GM19023 (cell line): ENCODE measurements around the gene CR1L.
"Not testable (repeated sequence)": the region's sequence is repeated elsewhere in the genome, so short reads cannot be mapped to it uniquely, and the experiment has no call there.

ENCODE experiments used
- ATAC-seq: cut with Tn5 transposase; IDR thresholded peaks from one replicate; pipeline ENCODE4 v1.9.1; 2021; ENCODE audit warnings: mild to moderate bottlenecking, moderate library complexity; ENCODE audit not compliant: unreplicated experiment

CR1L gene

GRCh38 chr1:207645635-207646081 lies 725 bp downstream of the CR1L start:
- no peak for ATAC-seq

- ATAC-seq, result no peak
These were observed 1.2 kb downstream of the CR1L start for GRCh38 chr1:207646171-207646570.

GRCh38 chr1:207646944-207647579 lies 2.1 kb downstream of the CR1L start:
- ATAC-seq, result no peak

GRCh38 chr1:207647671-207648333 lies 2.9 kb downstream of the CR1L start:
- ATAC-seq, result no peak

DNA sequence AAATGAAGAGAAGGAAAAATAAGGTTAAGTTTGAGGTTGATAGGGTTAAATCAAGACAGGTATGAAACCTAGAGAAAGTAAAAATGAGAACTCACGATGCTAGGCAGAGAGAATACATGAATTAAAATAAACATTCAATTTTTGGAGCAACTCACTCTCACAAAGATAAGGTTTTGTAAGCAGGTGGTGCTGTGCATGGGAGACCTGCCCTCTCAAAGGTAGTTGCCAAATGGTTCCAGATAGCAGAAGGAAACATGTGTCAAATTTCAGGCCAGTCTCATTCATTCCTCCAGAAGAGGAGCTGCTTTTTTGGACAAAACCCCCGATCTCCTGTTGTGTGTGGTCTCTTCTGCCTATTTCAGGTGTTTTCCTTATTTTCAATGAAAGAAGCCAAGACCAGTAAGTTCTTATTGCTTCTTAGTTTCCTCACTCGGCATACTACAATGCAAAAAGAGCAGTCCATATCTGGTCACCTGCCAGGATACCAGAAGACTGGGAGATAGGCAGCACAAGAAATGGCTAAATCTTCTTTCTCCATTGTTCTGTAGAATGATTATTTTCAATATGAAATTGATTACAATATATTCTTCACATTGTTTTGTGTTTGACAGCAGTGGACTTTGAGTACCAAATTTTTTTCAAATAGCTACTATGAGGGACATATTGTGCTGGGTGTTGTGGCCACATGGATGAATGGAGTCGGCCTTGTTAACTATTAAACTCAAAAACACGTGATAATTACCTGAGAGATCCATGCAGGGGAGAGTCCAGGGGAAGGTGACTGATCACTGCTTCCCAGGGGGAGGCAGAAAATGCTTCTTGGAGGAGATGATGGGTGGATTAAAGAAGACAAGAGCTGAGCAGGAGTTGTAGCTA lies 3.6 kb downstream of the CR1L start:
- no peak for ATAC-seq

DNA sequence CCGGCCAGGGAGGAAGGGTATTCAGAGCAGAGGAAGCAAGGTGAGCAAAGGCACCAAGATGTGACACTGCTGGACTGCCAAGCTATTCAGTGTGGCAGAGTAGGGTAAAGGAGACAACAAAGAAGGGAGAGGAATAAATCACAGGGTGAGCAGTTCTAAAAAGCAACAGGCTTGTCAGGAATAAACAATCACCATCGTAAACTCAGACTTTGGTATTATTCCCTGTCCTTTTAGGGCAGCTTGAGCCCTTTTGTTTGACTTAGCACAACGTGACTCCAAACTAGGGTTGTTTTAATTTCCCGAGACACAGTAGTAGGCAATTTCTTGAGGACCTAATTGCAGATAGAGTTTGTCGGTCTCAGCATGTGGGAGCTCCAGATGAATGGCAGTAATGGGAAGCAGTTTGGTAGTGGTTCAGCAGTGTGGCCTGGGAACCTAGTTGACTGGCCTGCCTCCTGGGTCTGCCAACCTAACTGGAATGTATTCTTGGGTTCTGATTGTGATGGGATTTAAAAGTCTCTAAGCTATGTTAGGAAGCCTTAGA lies 4.3 kb downstream of the CR1L start:
- no peak for ATAC-seq

DNA sequence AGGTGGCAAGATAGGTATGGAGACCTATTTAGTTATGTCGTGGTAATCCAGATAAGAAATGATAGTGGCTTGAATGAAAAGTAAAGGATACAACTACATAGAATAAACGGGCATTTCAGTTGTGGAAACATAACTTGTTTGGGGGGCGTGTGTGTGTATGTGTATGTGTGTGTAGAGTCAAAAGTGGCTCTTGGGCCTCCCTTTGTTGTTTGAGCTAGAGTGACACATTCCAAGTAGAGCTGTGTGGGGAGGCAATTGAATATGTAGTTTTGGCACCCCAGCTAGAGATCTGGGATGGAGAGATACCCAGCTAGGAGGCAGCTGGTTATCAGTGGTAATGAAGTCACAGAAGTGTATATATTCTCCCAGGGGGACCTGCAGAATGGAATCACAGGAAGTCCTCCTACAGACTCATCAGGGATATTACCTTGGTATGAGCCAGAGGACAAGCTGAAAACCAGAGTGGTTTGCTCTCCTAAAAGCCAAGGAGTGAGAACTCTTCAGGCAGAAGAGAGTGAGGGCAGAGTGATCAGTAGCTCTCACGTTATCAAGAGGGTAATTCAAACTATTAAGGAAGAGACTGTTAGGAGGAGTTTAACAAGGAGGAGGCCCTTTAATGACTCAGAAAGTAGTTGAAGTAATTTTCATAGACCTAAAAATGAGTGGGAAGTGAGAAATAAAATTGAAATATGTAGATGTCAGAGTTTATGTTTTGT lies 5.1 kb downstream of the CR1L start:
- ATAC-seq, result no peak

GRCh38 chr1:207651583-207651982 lies 6.7 kb downstream of the CR1L start:
- ATAC-seq, result no peak

GRCh38 chr1:207654320-207654719 lies 9.4 kb downstream of the CR1L start:
- ATAC-seq, result no peak

- no peak for ATAC-seq
These were observed 13.5 kb downstream of the CR1L start for GRCh38 chr1:207658408-207658807.

DNA sequence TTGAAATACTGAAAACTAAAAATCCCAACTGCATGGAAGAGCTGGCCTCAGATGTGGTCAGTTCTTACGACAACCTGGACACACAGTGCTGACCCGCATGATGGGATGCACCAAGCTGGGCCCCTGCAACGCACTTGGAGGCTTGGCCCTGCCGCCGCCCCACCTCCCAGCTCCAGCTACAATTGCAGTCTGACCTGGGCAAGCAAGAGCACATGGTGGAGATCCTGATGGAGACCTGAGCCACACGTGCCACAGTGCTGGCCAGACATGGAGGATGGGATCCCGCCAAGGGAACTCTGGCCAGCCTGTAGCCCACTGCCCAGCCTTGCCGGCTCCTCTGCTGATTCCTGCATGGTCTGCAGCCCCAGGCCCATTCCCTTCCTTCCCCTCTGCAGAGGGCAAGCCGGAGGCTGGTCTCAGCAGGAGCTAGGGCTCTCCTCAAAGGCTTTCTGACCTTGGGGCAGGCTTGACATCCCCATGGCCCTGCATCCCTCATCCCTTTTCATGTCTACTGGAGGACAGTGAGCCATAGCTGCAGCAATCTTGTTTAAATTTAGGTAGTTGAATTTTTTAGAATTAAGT lies 14.1 kb downstream of the CR1L start:
- ATAC-seq, result no peak

DNA sequence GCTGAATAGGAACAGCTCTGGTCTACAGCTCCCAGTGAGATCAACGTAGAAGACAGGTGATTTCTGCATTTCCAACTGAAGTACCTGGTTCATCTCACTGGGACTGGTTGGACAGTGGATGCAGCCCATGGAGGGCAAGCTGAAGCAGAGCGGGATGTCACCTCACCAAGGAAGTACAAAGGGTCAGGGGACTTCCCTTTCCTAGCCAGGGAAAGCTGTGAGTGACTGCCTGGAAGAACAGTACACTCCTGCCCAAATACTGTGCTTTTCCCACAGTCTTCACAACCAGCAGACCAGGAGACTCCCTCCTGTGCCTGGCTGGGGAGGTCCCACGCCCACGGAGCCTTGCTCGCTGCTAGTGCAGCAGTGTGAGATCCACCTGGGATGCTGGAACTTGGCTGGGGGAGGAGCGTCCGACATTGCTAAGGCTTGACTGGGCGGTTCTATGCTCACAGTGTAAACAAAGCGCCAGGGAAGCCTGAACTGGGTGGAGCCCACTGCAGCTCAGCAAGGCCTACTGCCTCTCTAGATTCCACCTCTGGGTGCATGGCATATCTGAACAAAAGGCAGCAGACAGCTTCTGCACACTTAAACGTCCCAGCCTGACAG lies 14.7 kb downstream of the CR1L start:
- no peak for ATAC-seq

DNA sequence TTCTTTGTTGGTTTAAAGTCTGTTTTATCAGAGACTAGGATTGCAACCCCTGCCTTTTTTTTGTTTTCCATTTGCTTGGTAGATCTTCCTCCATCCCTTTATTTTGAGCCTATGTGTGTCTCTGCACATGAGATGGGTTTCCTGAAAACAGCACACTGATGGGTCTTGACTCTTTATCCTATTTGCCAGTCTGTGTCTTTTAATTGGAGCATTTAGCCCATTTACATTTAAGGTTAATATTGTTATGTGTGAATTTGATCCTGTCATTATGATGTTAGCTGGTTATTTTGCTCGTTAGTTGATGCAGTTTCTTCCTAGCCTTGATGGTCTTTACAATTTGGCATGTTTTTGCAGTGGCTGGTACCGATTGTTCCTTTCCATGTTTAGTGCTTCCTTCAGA lies 16.5 kb downstream of the CR1L start:
- not testable (repeated sequence) for ATAC-seq

DNA sequence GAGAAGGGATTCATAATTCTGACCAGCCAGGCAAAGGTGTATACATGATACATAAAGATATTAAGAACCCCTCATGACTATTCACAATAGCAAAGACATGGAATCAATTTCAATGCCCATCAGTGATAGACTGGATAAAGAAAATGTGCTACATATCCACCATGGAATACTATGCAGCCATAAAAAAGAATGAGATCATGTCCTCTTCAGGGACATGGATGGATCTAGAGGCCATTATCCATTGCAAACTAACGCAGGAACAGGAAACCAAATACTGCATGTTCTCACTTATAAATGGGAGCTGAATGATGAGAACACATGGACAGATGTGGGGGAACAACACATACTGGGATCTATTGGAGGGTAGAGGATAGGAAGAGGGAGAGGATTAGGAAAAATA lies 21.4 kb downstream of the CR1L start:
- no peak for ATAC-seq

GRCh38 chr1:207669528-207670009 lies 24.6 kb downstream of the CR1L start:
- ATAC-seq, result peak; percentile 3

- peak; percentile 83 for ATAC-seq
These were observed 25.3 kb downstream of the CR1L start for GRCh38 chr1:207670192-207670591.

GRCh38 chr1:207670997-207671396 lies 26.1 kb downstream of the CR1L start:
- no peak for ATAC-seq

DNA sequence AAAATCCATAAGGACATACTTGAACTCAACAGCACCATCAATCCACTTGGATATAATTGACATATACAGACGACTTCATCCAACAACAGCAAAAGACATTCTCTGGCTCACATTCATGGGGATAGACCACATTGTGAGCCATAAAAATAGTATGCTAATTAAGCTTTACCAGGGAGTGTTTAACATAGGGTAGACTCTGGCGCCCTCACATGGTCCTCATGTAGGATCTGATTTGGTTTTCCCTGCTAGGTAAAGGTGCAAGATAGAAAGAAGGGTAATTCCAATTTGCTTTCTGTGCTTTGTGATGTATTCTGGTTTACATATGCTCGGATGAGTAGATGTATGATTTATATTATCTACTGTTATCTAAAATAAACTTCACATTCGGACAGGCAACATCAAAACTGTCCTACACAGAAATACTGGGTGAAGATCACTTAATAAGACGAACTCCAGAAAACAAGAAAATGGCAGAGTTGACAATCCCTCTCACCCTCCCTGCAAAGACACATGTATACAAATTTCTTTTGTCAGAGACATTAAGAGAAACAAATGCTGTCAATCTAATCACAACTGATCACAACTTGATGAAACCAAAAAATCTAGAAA lies 27.7 kb downstream of the CR1L start:
- ATAC-seq, result no peak

DNA sequence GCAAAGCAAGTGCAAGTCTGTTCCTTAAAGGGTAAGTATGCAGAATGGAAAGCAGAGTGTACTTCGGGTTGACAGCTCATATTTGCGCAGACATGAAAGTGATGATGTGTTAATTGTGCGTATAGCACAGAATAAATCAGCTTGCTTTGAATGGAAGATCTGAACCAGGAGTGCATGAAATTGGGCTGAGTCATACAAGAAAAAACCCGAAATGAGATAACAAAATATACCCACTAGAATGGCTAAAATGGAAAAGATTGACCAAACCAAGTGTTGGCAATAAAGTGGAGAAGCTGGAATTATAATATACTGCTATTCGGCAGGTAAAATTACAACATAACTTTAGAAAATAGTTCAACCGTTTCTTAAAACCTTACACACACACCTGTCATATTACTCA lies 28.5 kb downstream of the CR1L start:
- ATAC-seq, result no peak

GRCh38 chr1:207676153-207676552 lies 31.2 kb downstream of the CR1L start:
- no peak for ATAC-seq
